Thyroid gland (tissue), 4 donors: ENCODE results near the gene DYNC2LI1.

Experiments used
- CTCF ChIP-seq, 6 experiments: fragments of 200-600 bp in 3 of 6; fragments of 450-650 bp in 3 of 6; sonication (generic) in 3 of 6; IDR thresholded peaks; one replicate each; pipeline ENCODE4 v1.5.1; 2016 to 2019; ENCODE audit warnings: antibody characterized with exemption in 6 of 6, mild to moderate bottlenecking in 2 of 6, inconsistent platforms in 1 of 6, moderate library complexity in 1 of 6
- POLR2A ChIP-seq, 2 donors: fragments of 450-650 bp; IDR thresholded peaks; one replicate each; pipeline ENCODE4 v1.6.1; 2017; ENCODE audit warnings: antibody characterized with exemption in 2 of 2, mild to moderate bottlenecking in 2 of 2, moderate library complexity in 1 of 2

- TF ChIP-seq CTCF (IDR thresholded peaks at IDR 0.05) (no peak), POLR2A (IDR thresholded peaks at IDR 0.05) (no peak)
These were observed 44.2 kb upstream of the DYNC2LI1 start for GRCh38 chr2:43729491-43730174.
